ENCODE results near the gene SLC17A4.
"Not testable (repeated sequence)": the region's sequence is repeated elsewhere in the genome, so short reads cannot be mapped to it uniquely, and the experiment has no call there.

Gene SLC17A4

GRCh38 chr6:25754535-25754934, at the start of gene SLC17A4:
Gene SLC17A4, plus strand, starts transcription at chr6:25754742. Its CDS starts 7,221 bp downstream, at chr6:25761963.
- DNase-seq (ENCODE audit: low read depth in 3 of 3): no peak

GRCh38 chr6:25706314-25707014, 48.1 kb upstream of the SLC17A4 start:
- no peak for DNase-seq (ENCODE audit: low read depth in 3 of 3)

GRCh38 chr6:25709761-25710160, 44.8 kb upstream of the SLC17A4 start:
- no peak for DNase-seq (ENCODE audit: low read depth in 3 of 3)

GRCh38 chr6:25710287-25710686, 44.3 kb upstream of the SLC17A4 start:
- no peak for DNase-seq (ENCODE audit: low read depth in 3 of 3)

- DNase-seq (ENCODE audit: low read depth in 3 of 3): no peak
Observed at GRCh38 chr6:25713824-25714223, 40.7 kb upstream of the SLC17A4 start.

- no peak for DNase-seq (ENCODE audit: low read depth in 3 of 3)
Observed at GRCh38 chr6:25714765-25715164, 39.8 kb upstream of the SLC17A4 start.

GRCh38 chr6:25715794-25716193, 38.7 kb upstream of the SLC17A4 start:
- no peak for DNase-seq (ENCODE audit: low read depth in 3 of 3)

GRCh38 chr6:25717866-25718740, 36.4 kb upstream of the SLC17A4 start:
- DNase-seq (ENCODE audit: low read depth in 3 of 3): no peak

GRCh38 chr6:25726122-25726911, 28.2 kb upstream of the SLC17A4 start:
- DNase-seq (ENCODE audit: low read depth in 3 of 3): no peak

GRCh38 chr6:25727028-25727427, 27.5 kb upstream of the SLC17A4 start:
- DNase-seq (ENCODE audit: low read depth in 3 of 3): no peak

GRCh38 chr6:25730907-25731306, 23.6 kb upstream of the SLC17A4 start:
- DNase-seq (ENCODE audit: low read depth in 3 of 3): no peak

- DNase-seq (ENCODE audit: low read depth in 3 of 3): no peak
Observed at GRCh38 chr6:25731721-25732120, 22.8 kb upstream of the SLC17A4 start.

- no peak for DNase-seq (ENCODE audit: low read depth in 3 of 3)
Observed at GRCh38 chr6:25732468-25733198, 21.9 kb upstream of the SLC17A4 start.

- DNase-seq (ENCODE audit: low read depth in 3 of 3): no peak
Observed at GRCh38 chr6:25735261-25735660, 19.3 kb upstream of the SLC17A4 start.

GRCh38 chr6:25743868-25744267, 10.7 kb upstream of the SLC17A4 start:
- no peak for DNase-seq (ENCODE audit: low read depth in 3 of 3)

- DNase-seq (ENCODE audit: low read depth in 3 of 3): no peak
Observed at GRCh38 chr6:25745836-25746235, 8.7 kb upstream of the SLC17A4 start.

GRCh38 chr6:25746968-25747367, 7.6 kb upstream of the SLC17A4 start:
- DNase-seq (ENCODE audit: low read depth in 3 of 3): no peak

- no peak for DNase-seq (ENCODE audit: low read depth in 3 of 3)
Observed at GRCh38 chr6:25747477-25747876, 7.1 kb upstream of the SLC17A4 start.

GRCh38 chr6:25748049-25748448, 6.5 kb upstream of the SLC17A4 start:
- DNase-seq (ENCODE audit: low read depth in 3 of 3): no peak

- not testable (repeated sequence) for DNase-seq (ENCODE audit: low read depth in 3 of 3)
Observed at GRCh38 chr6:25748601-25749517, 5.7 kb upstream of the SLC17A4 start.
